ENCODE measurements around the gene ZNF841. TPM values are rescaled to one million over a fixed set of nuclear protein-coding genes. Genes with fewer than 3 reads are reported as not detected.
"Not testable (repeated sequence)": the region's sequence is repeated elsewhere in the genome, so short reads cannot be mapped to it uniquely, and the experiment has no call there.

The ZNF841 gene
- total RNA-seq, 6 experiments from 2014 or later, result 13.2 to 17.1 (median 14.3) TPM

DNA sequence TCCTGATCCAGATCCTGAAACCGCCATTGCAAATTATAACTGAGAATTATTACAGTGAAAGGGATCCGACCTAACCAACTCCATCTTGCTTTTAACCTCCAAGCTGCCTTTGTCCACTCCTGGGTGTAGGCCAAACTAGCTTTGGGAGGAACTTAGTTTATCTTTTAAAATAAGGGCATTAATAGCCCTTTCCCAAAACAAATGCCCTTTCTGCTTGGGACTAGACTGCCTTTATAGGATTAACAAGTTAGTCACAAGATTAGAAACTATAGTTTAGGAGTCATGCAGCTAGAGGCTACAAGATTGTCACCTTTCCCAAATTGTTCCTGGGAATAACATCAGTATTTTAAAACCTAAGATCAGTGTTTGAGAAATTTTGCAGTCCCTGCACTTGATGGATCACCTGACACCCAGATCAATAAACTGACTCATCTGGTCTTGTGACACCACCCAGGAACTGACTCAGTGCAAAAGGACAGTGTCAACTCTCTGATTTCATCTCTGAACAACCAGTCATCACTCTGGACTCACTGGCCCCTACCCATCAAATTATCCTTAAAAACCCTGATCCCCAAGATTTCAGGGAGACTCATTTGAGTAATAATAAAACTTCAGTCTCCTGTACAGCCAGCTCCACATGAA, 4.1 kb upstream of the ZNF841 start:
- Mint-ChIP-seq H3K9me3 (peaks cover 68% of the 10 kb centered on the region), H3K27ac (no peak overlapping the region), H3K36me3 (ENCODE audit: low read depth) (peaks cover 28% of the 10 kb centered on the region), H3K27me3 (ENCODE audit: insufficient read depth) (no peaks in the 10 kb centered on the region), H3K4me1 (ENCODE audit: low read depth) (no peaks in the 10 kb centered on the region), H3K4me3 (no peak overlapping the region)
- DNase-seq, result no peak
- TF ChIP-seq, protein P1, sequence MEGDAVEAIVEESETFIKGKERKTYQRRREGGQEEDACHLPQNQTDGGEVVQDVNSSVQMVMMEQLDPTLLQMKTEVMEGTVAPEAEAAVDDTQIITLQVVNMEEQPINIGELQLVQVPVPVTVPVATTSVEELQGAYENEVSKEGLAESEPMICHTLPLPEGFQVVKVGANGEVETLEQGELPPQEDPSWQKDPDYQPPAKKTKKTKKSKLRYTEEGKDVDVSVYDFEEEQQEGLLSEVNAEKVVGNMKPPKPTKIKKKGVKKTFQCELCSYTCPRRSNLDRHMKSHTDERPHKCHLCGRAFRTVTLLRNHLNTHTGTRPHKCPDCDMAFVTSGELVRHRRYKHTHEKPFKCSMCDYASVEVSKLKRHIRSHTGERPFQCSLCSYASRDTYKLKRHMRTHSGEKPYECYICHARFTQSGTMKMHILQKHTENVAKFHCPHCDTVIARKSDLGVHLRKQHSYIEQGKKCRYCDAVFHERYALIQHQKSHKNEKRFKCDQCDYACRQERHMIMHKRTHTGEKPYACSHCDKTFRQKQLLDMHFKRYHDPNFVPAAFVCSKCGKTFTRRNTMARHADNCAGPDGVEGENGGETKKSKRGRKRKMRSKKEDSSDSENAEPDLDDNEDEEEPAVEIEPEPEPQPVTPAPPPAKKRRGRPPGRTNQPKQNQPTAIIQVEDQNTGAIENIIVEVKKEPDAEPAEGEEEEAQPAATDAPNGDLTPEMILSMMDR (IDR thresholded peaks at IDR 0.05), result no peak

DNA sequence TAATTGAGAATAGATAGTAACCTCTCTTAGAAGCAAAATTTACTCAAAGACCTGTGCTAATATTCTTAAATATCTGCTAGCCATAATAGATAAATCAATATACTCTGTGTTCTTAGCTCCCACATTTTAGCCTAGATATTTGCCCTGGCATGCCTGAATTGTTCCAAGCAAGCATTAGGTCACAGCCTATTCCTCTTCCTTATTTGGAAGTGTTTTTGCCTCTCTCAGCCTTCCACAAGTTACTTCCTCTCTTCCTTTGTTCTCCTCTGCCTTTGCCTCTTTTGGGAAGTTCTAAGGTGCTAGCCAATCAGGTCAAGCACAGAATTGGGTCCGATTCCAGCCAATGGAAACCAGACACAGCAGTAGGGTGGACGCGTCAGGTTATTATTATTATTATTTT, 851 bp upstream of the ZNF841 start:
- H3K9me3 Mint-ChIP-seq, result peaks cover 61% of the 10 kb centered on the region
- H3K27ac Mint-ChIP-seq; H3K27me3 Mint-ChIP-seq (ENCODE audit: insufficient read depth); DNase-seq: not testable (repeated sequence)
- peaks cover 55% of the 10 kb centered on the region for H3K36me3 Mint-ChIP-seq (ENCODE audit: low read depth)
- peak overlapping the region; percentile 98; the same call in 1 of the 2 replicates for H3K4me3 Mint-ChIP-seq
- H3K4me1 Mint-ChIP-seq (ENCODE audit: low read depth), result peaks cover 17% of the 10 kb centered on the region

DNA sequence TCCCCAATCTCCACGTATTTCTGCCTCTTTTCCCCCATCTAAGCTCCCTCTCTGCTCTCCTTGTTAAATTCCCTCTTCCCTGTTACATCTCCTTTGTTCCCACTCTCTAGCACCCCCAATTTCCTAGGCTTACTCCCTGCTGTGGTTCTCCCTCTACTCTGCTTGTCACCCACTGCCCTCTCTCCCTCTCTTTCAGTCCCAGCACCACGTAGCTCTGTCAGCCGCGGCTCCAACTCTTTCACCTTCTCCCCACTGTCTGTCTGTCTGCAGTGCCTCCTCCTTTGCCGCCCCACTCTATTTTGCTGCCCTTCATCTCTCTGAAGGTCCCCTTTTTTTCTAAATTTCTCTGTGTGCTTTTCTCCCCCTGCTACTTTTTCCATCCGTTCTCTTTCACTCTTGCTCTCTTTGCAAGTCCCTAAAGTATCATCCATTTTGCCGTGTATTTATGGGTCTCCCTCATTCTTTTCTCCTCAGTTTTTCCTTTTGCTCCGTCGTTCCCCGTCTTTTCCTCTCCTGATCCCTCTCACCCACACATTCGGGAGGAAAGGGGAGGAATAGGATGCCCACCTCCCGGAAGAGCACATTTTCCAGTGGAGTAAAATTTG, 937 bp downstream of the ZNF841 start:
- Mint-ChIP-seq H3K27ac (peak overlapping the region; percentile 95), H3K9me3 (peaks cover 73% of the 10 kb centered on the region)
- no peak for DNase-seq

DNA sequence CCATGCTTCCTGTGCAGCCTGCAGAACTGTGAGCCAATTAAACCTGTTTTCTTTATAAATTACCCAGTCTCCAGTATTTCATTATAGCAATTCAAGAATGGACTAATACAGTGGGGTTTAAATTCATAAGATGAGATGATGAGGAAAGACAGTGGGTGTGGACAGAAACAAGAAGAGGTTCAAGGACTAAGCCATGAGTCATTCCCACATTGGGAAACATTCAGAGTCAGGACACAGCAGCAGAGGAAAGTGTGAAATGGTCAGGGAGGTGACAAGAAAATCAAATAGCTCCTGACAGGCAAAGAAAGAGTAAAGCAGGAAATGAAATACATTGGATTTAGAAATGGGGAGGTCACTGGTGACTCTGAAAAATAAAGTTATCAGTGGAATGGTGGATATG, 9.1 kb downstream of the ZNF841 start:
- H3K27me3 Mint-ChIP-seq (ENCODE audit: insufficient read depth), result no peaks in the 10 kb centered on the region; the same call in none of the 2 replicates
- H3K4me3 Mint-ChIP-seq, result no peak overlapping the region
- peaks cover 20% of the 10 kb centered on the region for H3K4me1 Mint-ChIP-seq (ENCODE audit: low read depth)
- peaks cover 100% of the 10 kb centered on the region for H3K36me3 Mint-ChIP-seq (ENCODE audit: low read depth)
- H3K9me3 Mint-ChIP-seq, result peaks cover 84% of the 10 kb centered on the region
- DNase-seq, result peak; percentile 11
- H3K27ac Mint-ChIP-seq, result no peak overlapping the region
- TF ChIP-seq, protein P1 (IDR thresholded peaks at IDR 0.05), result no peak

More for the DNA sequence above, 937 bp downstream of the ZNF841 start:
- no peaks in the 10 kb centered on the region; the same call in 1 of the 2 replicates for H3K27me3 Mint-ChIP-seq (ENCODE audit: insufficient read depth)
- peaks cover 28% of the 10 kb centered on the region for H3K4me1 Mint-ChIP-seq (ENCODE audit: low read depth)
- TF ChIP-seq, protein P1 (IDR thresholded peaks at IDR 0.05), result no peak
- peaks cover 73% of the 10 kb centered on the region for H3K36me3 Mint-ChIP-seq (ENCODE audit: low read depth)
- H3K4me3 Mint-ChIP-seq, result peak overlapping the region; percentile 98

DNA sequence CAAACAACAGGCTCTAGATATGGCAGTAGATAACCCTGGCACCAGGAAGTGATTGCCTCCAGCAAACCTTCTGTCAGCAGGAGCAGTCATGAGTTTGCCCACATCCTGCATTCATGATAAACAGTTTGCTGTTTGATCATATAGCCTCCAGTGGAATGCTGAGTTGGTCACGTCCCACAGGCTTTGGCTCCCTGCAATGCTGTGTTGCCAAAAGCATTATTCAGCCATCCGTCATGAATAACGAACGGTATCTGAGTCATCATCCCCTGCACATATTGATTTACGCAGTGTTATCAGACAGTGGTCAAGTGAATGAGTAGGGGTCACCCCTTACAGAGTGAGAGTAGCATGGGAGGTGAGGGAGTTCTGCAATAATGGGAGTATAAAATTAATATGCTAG, 25.1 kb downstream of the ZNF841 start:
- Mint-ChIP-seq H3K36me3 (ENCODE audit: low read depth) (peaks cover 96% of the 10 kb centered on the region), H3K9me3 (peaks cover 99% of the 10 kb centered on the region), H3K27me3 (ENCODE audit: insufficient read depth) (no peaks in the 10 kb centered on the region), H3K4me3 (no peak overlapping the region), H3K27ac (no peak overlapping the region), H3K4me1 (ENCODE audit: low read depth) (no peaks in the 10 kb centered on the region)
- no peak for DNase-seq
- TF ChIP-seq, protein P1 (IDR thresholded peaks at IDR 0.05), result no peak

DNA sequence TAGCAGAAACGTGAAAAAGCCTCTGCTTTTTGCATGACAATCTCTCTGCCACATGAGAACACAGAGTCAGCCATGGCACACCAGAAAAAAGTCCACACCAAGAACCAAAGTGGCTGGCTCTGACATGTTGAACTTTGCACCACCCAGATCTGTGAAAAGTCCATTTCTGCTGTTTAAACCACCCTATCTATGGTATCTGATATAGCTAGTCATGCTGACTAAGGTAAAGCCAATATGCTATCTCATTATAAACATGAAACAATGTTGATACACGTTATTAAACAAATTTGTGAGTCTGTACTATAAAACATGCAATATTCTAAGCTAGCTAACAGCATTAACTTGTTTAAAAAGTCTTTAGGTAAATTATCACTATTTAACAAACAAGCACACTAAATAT, 25.9 kb downstream of the ZNF841 start:
- H3K4me3 Mint-ChIP-seq, result no peak overlapping the region
- TF ChIP-seq, protein P1 (IDR thresholded peaks at IDR 0.05), result no peak
- peaks cover 95% of the 10 kb centered on the region for H3K36me3 Mint-ChIP-seq (ENCODE audit: low read depth)
- H3K9me3 Mint-ChIP-seq, result peaks cover 99% of the 10 kb centered on the region
- H3K27me3 Mint-ChIP-seq (ENCODE audit: insufficient read depth), result no peaks in the 10 kb centered on the region
- no peaks in the 10 kb centered on the region for H3K4me1 Mint-ChIP-seq (ENCODE audit: low read depth)
- no peak overlapping the region for H3K27ac Mint-ChIP-seq
- DNase-seq, result no peak

All from HFFc6 (cell line).